Upper lobe of right lung (tissue), 1 donor: ENCODE results near the gene FGFBP1. TPM values are rescaled to one million over a fixed set of nuclear protein-coding genes. Genes with fewer than 3 reads are reported as not detected.

Source experiments
- ATAC-seq: fragments of 200-7000 bp; cut with Tn5 transposase; one replicate; pipeline ENCODE4 v1.9.1; 2020; ENCODE audit warnings: mild to moderate bottlenecking, moderate library complexity
- DNase-seq: peaks from one replicate; pipeline ENCODE4 v3.0.0-alpha.2; 2020
- H3K27ac ChIP-seq: fragments of 200-600 bp; one replicate; pipeline ENCODE4 v1.8.0; 2022
- H3K27me3 ChIP-seq: fragments of 200-600 bp; one replicate; pipeline ENCODE4 v1.8.0; 2022; ENCODE audit warnings: mild to moderate bottlenecking
- H3K36me3 ChIP-seq: fragments of 200-600 bp; one replicate; pipeline ENCODE4 v1.8.0; 2022
- H3K4me1 ChIP-seq: fragments of 200-600 bp; one replicate; pipeline ENCODE4 v1.8.0; 2022
- H3K4me3 ChIP-seq: fragments of 200-600 bp; one replicate; pipeline ENCODE4 v1.8.0; 2022; ENCODE audit warnings: mild to moderate bottlenecking
- H3K9me3 ChIP-seq: fragments of 200-600 bp; one replicate; pipeline ENCODE4 v1.8.0; 2022
- intact Hi-C: fragments of 100-400 bp; cut with DNase I; formaldehyde crosslinking; loops from one replicate; pipeline ENCODE4 v1.11.0; 2022
- total RNA-seq: library from RNA; stranded (reverse); fragmentation: NEBNext Ultra II Directional; extraction: Animal tissue kit (Norgen Biotek cat#: 25700); gene quantifications from one replicate; pipeline ENCODE4 v1.2.1, GENCODE V29; 2021
- TF ChIP-seq, protein P1 (sequence below): fragments of 200-600 bp; IDR thresholded peaks from one replicate; pipeline ENCODE4 v1.8.0; 2022; ENCODE audit warnings: antibody characterized with exemption
- donor health status: DM: no; HTN: yes; CAD: no; lungs with severe emphysema.

The FGFBP1 gene
- total RNA-seq, 1 donor from 2014 or later: 3.3 TPM

DNA sequence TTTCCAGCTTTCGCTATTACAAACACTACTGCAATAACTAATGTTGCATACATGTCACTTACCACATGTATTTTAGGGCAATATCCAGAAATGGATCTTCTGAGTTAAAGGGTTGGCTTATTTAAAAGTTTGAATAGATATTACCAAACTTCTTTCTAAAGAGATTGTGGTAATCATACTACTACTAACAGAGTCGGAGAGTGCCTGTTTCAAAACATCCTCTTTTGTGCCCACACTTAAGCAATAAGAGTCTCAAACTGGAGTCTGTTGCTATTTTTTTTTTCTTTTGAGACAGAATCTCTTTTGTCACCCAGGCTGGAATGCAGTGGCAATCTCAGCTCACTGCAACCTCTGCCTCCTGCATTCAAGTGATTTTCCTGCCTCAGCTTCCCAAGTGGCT is 35.8 kb downstream of the FGFBP1 start:
- Histone ChIP-seq H3K27me3 (peaks cover 13% of the 10 kb centered on the region), H3K4me1 (peaks cover 6% of the 10 kb centered on the region), H3K9me3 (no peaks in the 10 kb centered on the region), H3K4me3 (no peak overlapping the region), H3K27ac (no peak overlapping the region), H3K36me3 (no peaks in the 10 kb centered on the region)
- ATAC-seq: no peak
- TF ChIP-seq, protein P1, sequence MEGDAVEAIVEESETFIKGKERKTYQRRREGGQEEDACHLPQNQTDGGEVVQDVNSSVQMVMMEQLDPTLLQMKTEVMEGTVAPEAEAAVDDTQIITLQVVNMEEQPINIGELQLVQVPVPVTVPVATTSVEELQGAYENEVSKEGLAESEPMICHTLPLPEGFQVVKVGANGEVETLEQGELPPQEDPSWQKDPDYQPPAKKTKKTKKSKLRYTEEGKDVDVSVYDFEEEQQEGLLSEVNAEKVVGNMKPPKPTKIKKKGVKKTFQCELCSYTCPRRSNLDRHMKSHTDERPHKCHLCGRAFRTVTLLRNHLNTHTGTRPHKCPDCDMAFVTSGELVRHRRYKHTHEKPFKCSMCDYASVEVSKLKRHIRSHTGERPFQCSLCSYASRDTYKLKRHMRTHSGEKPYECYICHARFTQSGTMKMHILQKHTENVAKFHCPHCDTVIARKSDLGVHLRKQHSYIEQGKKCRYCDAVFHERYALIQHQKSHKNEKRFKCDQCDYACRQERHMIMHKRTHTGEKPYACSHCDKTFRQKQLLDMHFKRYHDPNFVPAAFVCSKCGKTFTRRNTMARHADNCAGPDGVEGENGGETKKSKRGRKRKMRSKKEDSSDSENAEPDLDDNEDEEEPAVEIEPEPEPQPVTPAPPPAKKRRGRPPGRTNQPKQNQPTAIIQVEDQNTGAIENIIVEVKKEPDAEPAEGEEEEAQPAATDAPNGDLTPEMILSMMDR: no peak
- intact Hi-C loops: no loop called here
- no peak for DNase-seq

DNA sequence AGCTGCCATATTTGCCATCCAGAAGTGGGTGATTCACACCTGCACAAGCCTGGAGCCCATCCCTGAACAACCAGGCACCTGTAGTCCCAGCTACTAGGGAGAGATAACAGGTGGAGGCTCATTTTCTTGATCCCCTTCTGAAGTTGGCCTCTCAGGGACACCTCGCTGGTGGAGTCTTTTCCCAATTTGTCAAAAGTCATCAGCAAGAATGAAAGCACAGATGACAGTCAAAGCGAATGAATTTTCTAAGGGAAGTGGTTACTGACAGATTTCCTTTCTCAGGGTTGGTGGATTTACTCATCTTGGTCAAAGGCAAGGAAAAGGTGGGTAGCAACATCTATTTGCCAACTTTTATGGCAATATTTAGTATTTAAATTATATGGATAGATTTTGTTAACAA is 36.5 kb downstream of the FGFBP1 start:
- H3K27ac ChIP-seq: no peak overlapping the region

DNA sequence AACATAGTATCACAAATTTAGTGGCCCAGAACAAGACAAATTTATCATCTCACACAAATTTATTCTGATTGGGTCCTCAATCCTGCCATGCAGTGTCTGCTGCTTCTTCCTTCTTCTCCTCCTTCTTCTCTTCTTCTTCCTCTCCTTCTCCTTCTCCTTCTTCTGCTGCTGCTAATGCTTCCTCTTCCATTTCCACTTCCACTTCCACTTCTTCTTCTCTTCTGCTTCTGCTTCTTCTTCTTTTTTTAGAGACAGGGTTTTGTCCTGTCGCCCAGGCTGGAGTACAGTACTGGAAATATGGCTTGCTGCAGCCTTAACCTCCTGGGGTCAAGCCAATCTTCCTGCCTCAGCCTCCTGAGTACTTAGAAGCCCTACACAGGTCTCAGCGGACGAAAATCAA is 37.5 kb downstream of the FGFBP1 start:
- Histone ChIP-seq H3K36me3 (no peaks in the 10 kb centered on the region), H3K27ac (no peak overlapping the region), H3K4me1 (peaks cover 3% of the 10 kb centered on the region), H3K9me3 (no peaks in the 10 kb centered on the region), H3K27me3 (peaks cover 13% of the 10 kb centered on the region), H3K4me3 (no peak overlapping the region)
- TF ChIP-seq, protein P1: no peak
- ATAC-seq (no peak), DNase-seq (no peak)
- intact Hi-C loops: no loop called here

More for the DNA sequence above, 36.5 kb downstream of the FGFBP1 start:
- Histone ChIP-seq H3K4me1 (peaks cover 5% of the 10 kb centered on the region), H3K27me3 (peaks cover 13% of the 10 kb centered on the region), H3K9me3 (no peaks in the 10 kb centered on the region), H3K4me3 (no peak overlapping the region), H3K36me3 (no peaks in the 10 kb centered on the region)
- ATAC-seq (no peak), DNase-seq (no peak)
- intact Hi-C loops: no loop called here
- TF ChIP-seq, protein P1: no peak

DNA sequence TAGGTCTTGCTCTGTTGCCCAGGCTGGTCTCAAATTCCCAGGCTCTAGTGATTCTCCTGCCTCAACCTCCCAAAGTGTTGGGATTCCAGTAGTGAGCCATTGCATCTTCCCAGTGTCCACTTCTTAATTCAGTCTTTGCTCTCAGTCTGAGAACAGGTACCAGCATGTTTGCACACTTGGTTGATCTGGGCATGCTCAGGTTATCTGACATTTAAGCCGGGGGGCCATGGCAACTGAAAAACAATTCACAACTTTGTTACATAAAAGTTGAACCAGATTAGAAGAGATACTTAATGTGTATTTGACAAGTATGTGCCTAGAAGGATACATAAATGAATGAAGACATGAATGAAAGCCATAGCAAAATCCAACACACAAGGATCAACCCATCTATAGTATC is 39.0 kb downstream of the FGFBP1 start:
- H3K36me3 ChIP-seq: no peaks in the 10 kb centered on the region
- no peaks in the 10 kb centered on the region for H3K9me3 ChIP-seq
- DNase-seq: no peak
- H3K4me3 ChIP-seq: no peak overlapping the region
- peaks cover 1% of the 10 kb centered on the region for H3K27me3 ChIP-seq
- peaks cover 3% of the 10 kb centered on the region for H3K4me1 ChIP-seq
- TF ChIP-seq, protein P1: no peak
- no peak overlapping the region for H3K27ac ChIP-seq
- intact Hi-C loops: no loop called here
- ATAC-seq: no peak

DNA sequence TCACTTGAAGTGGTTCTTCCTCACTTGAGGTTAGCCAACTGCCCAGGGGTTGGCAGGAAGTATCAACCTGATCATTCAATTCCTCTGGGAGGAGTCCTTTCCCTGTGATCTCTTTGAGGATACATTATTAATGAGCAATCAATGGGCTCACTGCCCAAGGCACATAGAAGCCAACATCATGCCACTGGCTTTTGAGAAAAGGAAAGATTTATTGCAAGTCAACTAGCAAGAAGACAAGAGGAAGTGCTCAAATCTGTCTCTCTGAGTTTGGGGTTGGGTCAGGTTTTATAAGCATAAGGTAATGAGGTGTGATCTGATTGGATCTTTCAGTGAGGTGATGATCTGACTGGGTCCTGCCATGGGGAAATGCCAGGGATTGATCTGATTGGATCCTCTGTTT is 39.6 kb downstream of the FGFBP1 start:
- ATAC-seq: no peak
- no peak for DNase-seq
- Histone ChIP-seq H3K9me3 (no peaks in the 10 kb centered on the region), H3K4me3 (no peak overlapping the region), H3K36me3 (no peaks in the 10 kb centered on the region), H3K27me3 (no peaks in the 10 kb centered on the region), H3K4me1 (peaks cover 3% of the 10 kb centered on the region), H3K27ac (no peak overlapping the region)
- TF ChIP-seq, protein P1: no peak
- intact Hi-C loops: no loop called here

DNA sequence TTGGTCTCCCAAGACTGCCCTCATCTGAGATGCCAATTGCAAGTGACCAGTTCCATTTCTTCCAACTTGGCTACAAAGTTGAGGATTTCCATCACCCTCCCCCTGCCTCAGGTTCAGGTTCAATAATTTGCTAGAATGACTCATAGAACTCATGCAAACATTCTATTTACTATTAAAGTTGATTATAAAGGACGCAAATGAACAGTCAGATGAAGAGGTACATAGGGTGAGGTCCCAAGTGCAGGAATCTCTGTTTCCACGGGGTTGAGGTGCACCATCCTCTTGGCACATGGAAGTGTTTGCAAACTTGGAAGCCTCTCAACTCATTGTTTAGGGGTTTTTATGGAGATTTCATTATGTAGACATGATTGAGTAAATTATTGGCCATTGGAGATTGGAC is 41.0 kb downstream of the FGFBP1 start:
- no peak overlapping the region for H3K27ac ChIP-seq
- H3K9me3 ChIP-seq: no peaks in the 10 kb centered on the region
- no peak overlapping the region for H3K4me3 ChIP-seq
- TF ChIP-seq, protein P1: no peak
- H3K4me1 ChIP-seq: no peaks in the 10 kb centered on the region
- ATAC-seq: no peak
- no peaks in the 10 kb centered on the region for H3K27me3 ChIP-seq
- no peak for DNase-seq
- no peaks in the 10 kb centered on the region for H3K36me3 ChIP-seq
- intact Hi-C loops: no loop called here
